ENCODE results near the gene GSG1L.

DNA sequence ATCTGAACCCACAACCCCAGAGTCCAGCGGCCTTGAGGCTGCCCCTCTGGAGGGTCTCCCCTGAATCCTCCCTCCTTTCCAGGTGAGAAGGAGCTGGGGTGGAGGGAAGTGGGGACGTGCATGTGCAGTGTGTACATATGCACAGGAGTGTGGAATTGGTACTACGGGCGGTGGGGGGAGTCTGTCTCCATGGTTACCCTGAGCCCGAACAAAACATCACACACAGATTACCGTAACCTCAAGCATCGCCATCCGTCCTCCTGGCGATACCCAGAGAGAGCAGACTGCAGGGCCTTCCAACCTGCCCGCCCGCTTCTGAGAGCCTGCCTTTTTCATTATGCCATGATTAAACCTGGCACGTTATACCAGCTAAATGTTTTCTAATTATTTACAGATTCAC is 25.1 kb downstream of the GSG1L start:
- TF ChIP-seq POLR2A (IDR thresholded peaks at IDR 0.05; ENCODE audit: low read depth, low read length) (no peak), SPI1 (IDR thresholded peaks at IDR 0.05; ENCODE audit: low read depth, low read length) (no peak), POLR2AphosphoS5 (IDR thresholded peaks at IDR 0.05; ENCODE audit: low read depth, low read length) (no peak), TAF1 (IDR thresholded peaks at IDR 0.05; ENCODE audit: low read depth, low read length) (no peak), PAX5 (IDR thresholded peaks at IDR 0.05; ENCODE audit: insufficient read depth, low read length, severe bottlenecking) (no peak)
